ENCODE results near the gene VEGFC.

- TF ChIP-seq SP1 (IDR thresholded peaks at IDR 0.05): no peak
- TF ChIP-seq FOXA1 (IDR thresholded peaks at IDR 0.05): no peak
- TF ChIP-seq FOXK2 (IDR thresholded peaks at IDR 0.05): no peak
- no peak for TF ChIP-seq FOXM1 (IDR thresholded peaks at IDR 0.05; ENCODE audit: borderline replicate concordance)
Observed at GRCh38 chr4:176782191-176782590, 10.5 kb downstream of the VEGFC start.
